ENCODE data around the gene DYNC1H1. TPM values are rescaled to one million over a fixed set of nuclear protein-coding genes. Genes with fewer than 3 reads are reported as not detected.

Gene DYNC1H1
- total and polyA plus RNA-seq, 2 donors (not counting 1 experiment from before 2014, with no cell fraction given): 73.2 to 257 TPM

DNA sequence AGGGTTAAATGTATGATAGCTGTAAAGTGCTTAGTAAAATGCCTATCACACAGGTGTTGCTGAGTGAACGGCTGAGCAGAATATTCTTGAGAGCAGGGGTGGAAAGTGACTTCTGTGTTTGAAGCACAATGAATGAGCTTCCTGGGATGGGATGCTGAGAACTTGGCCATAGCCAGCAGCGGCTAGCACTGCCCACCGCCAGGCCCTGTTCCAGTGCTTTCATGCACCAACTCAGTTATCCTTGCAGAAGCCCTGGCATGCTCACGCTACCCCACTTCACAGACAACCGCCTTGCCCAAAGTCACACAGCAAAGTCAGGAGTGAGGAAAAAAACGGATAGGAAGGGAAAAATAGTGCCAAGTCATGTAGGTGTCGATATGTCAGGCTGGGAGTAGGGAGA, 10.9 kb downstream of the DYNC1H1 start:
- Histone ChIP-seq H3K4me3 (ENCODE audit: control extremely low read depth in 1 of 5, extremely low read depth in 1 of 5, insufficient read depth in 1 of 5, low read depth in 2 of 5, low read length in 4 of 5) (no peak overlapping the region), H3K79me2 (ENCODE audit: control insufficient read depth, insufficient read depth, low read length) (peaks cover 68% of the 10 kb centered on the region), H3K9ac (ENCODE audit: low read length) (no peak overlapping the region), H3K27ac (ENCODE audit: low read length in 2 of 2) (no peak overlapping the region), H3K4me2 (replicated peaks; ENCODE audit: low read depth, low read length, poor library complexity, severe bottlenecking) (no peak overlapping the region), H3K9me3 (ENCODE audit: control extremely low read depth in 1 of 3, control insufficient read depth in 2 of 3, insufficient read depth in 1 of 3, low read length in 2 of 3) (no peaks in the 10 kb centered on the region), H2AFZ (ENCODE audit: insufficient read depth, low read depth, low read length, poor library complexity, severe bottlenecking) (no peak overlapping the region), H3K4me1 (ENCODE audit: control insufficient read depth in 2 of 2, insufficient read depth in 2 of 2, low read length in 2 of 2) (peaks cover 0 to 11% of the 10 kb centered on the region in 2 donors), H4K20me1 (ENCODE audit: control insufficient read depth, insufficient read depth, low read length, poor library complexity, severe bottlenecking) (peaks cover 44% of the 10 kb centered on the region), H3K27me3 (replicated peaks in 1 of 4; ENCODE audit: control extremely low read depth in 1 of 4, control insufficient read depth in 3 of 4, insufficient read depth in 4 of 4, low read length in 3 of 4) (no peaks in the 10 kb centered on the region), H3K36me3 (replicated peaks in 1 of 2; ENCODE audit: control extremely low read depth in 1 of 2, control insufficient read depth in 1 of 2, extremely low read depth in 1 of 2, insufficient read depth in 2 of 2, low read length in 1 of 2) (peaks cover 20 to 30% of the 10 kb centered on the region in 2 experiments)
- WGBS (ENCODE audit: insufficient coverage): 96% methylated on average over 3 of the region's 7 CpGs
- Mint-ChIP-seq H3K27me3 (no peaks in the 10 kb centered on the region), H3K27ac (no peak overlapping the region), H3K4me3 (no peak overlapping the region), H3K4me1 (peaks cover 17% of the 10 kb centered on the region), H3K9me3 (ENCODE audit: insufficient read depth) (no peaks in the 10 kb centered on the region)
- intact Hi-C loops (cut with micrococcal nuclease): no loop called here
- ChIA-PET POLR2A (no interaction called here), CTCF (no interaction called here)
- DNase-seq (no peak), ATAC-seq (ENCODE audit: low read depth) (no peak)
- TF ChIP-seq, protein P1, sequence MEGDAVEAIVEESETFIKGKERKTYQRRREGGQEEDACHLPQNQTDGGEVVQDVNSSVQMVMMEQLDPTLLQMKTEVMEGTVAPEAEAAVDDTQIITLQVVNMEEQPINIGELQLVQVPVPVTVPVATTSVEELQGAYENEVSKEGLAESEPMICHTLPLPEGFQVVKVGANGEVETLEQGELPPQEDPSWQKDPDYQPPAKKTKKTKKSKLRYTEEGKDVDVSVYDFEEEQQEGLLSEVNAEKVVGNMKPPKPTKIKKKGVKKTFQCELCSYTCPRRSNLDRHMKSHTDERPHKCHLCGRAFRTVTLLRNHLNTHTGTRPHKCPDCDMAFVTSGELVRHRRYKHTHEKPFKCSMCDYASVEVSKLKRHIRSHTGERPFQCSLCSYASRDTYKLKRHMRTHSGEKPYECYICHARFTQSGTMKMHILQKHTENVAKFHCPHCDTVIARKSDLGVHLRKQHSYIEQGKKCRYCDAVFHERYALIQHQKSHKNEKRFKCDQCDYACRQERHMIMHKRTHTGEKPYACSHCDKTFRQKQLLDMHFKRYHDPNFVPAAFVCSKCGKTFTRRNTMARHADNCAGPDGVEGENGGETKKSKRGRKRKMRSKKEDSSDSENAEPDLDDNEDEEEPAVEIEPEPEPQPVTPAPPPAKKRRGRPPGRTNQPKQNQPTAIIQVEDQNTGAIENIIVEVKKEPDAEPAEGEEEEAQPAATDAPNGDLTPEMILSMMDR (IDR thresholded peaks at IDR 0.05): no peak
- no peak for TF ChIP-seq EZH2 (IDR thresholded peaks at IDR 0.05; ENCODE audit: borderline replicate concordance, insufficient read depth, low read depth, low read length, poor library complexity, severe bottlenecking)

GRCh38 chr14:101977311-101978071, 13.1 kb downstream of the DYNC1H1 start:
- H3K27me3 Mint-ChIP-seq: no peaks in the 10 kb centered on the region

More at GRCh38 chr14:101977311-101978071, 13.1 kb downstream of the DYNC1H1 start:
- 100% methylated on average over 1 of the region's 6 CpGs for WGBS (ENCODE audit: insufficient coverage)
- Histone ChIP-seq H3K4me2 (replicated peaks; ENCODE audit: low read depth, low read length, poor library complexity, severe bottlenecking) (no peak overlapping the region), H3K36me3 (replicated peaks in 1 of 2; ENCODE audit: control extremely low read depth in 1 of 2, control insufficient read depth in 1 of 2, extremely low read depth in 1 of 2, insufficient read depth in 2 of 2, low read length in 1 of 2) (peaks cover 24 to 46% of the 10 kb centered on the region in 2 experiments), H3K9me3 (ENCODE audit: control extremely low read depth in 1 of 3, control insufficient read depth in 2 of 3, insufficient read depth in 1 of 3, low read length in 2 of 3) (no peaks in the 10 kb centered on the region), H3K27ac (ENCODE audit: low read length in 2 of 2) (no peak overlapping the region), H3K4me3 (ENCODE audit: control extremely low read depth in 1 of 5, extremely low read depth in 1 of 5, insufficient read depth in 1 of 5, low read depth in 2 of 5, low read length in 4 of 5) (no peak overlapping the region), H3K27me3 (replicated peaks in 1 of 4; ENCODE audit: control extremely low read depth in 1 of 4, control insufficient read depth in 3 of 4, insufficient read depth in 4 of 4, low read length in 3 of 4) (no peaks in the 10 kb centered on the region), H4K20me1 (ENCODE audit: control insufficient read depth, insufficient read depth, low read length, poor library complexity, severe bottlenecking) (peaks cover 28% of the 10 kb centered on the region), H3K79me2 (ENCODE audit: control insufficient read depth, insufficient read depth, low read length) (peaks cover 46% of the 10 kb centered on the region), H3K4me1 (ENCODE audit: control insufficient read depth in 2 of 2, insufficient read depth in 2 of 2, low read length in 2 of 2) (peaks cover 4 to 5% of the 10 kb centered on the region in 2 donors), H2AFZ (ENCODE audit: insufficient read depth, low read depth, low read length, poor library complexity, severe bottlenecking) (no peak overlapping the region), H3K9ac (ENCODE audit: low read length) (no peak overlapping the region)
- ChIA-PET CTCF (no interaction called here), POLR2A (no interaction called here)
- peaks cover 12% of the 10 kb centered on the region for H3K4me1 Mint-ChIP-seq
- H3K9me3 Mint-ChIP-seq (ENCODE audit: insufficient read depth): no peaks in the 10 kb centered on the region
- ATAC-seq (ENCODE audit: low read depth) (no peak), DNase-seq (no peak)
- H3K27ac Mint-ChIP-seq: no peak overlapping the region
- TF ChIP-seq EZH2 (IDR thresholded peaks at IDR 0.05; ENCODE audit: borderline replicate concordance, insufficient read depth, low read depth, low read length, poor library complexity, severe bottlenecking): no peak
- TF ChIP-seq, protein P1 (IDR thresholded peaks at IDR 0.05): no peak
- no peak overlapping the region for H3K4me3 Mint-ChIP-seq
- intact Hi-C loops (cut with micrococcal nuclease): no loop called here
